Measurements from ENCODE around the gene NUDT8.

NUDT8 gene

DNA sequence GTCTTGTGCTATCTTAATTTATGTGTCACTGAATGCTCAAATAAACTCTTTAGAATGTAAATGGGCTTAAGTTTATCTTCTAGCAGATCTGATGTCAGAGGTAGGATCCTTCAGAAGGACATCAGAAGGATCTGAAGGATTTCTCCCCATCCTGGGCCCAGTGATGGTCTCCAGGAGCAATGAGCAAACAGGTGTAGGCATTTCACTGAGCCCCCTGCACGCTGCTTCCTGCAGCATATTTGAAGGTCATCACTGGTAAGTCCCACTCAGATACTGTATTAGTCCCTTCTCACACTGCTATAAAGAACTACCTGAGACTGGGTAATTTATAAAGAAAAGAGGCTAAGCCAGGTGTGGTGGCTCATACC is 41.6 kb downstream of the NUDT8 start:
- no peak for DNase-seq

DNA sequence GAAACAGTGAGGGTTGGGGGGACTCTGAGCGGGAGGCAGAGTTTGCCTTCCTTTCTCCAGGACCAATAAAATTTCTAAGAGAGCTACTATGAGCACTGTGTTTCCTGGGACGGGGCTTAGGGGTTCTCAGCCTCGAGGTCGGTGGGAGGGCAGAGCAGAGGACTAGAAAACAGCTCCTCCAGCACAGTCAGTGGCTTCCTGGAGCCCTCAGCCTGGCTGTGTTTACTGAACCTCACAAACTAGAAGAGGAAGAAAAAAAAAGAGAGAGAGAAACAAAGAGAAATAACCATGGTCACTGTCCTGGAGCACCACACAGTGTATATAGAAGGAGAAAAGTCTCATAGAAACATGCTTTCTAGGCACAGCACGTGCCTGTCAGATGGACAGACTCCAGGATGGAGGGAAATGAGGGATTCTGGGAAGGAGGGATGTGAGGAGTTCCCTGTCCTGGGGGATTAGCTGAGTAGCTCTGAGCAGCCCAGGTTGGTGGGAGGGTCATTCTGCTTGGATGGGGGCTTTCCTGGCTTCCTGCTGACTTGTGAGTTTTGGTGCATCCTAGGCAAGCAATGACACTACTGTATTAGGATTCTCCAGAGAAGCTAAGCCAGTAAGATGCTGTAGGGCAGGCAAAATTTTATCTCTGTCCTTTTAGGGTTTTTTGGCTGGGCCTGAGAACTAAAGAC is 43.0 kb downstream of the NUDT8 start:
- no peak for DNase-seq

DNA sequence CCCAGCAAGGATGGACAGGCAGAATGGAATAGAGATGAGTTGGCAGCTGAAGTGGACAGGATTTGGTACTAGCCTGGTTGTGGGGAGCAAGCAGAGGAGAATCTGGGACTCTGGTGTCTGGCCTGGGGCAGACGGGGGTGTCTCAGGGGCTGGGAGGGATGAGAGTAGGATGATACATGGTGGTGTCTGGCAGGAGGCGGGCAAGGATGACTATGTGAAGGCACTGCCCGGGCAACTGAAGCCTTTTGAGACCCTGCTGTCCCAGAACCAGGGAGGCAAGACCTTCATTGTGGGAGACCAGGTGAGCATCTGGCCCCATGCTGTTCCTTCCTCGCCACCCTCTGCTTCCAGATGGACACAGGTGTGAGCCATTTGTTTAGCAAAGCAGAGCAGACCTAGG is 43.8 kb downstream of the NUDT8 start:
- DNase-seq, result no peak

DNA sequence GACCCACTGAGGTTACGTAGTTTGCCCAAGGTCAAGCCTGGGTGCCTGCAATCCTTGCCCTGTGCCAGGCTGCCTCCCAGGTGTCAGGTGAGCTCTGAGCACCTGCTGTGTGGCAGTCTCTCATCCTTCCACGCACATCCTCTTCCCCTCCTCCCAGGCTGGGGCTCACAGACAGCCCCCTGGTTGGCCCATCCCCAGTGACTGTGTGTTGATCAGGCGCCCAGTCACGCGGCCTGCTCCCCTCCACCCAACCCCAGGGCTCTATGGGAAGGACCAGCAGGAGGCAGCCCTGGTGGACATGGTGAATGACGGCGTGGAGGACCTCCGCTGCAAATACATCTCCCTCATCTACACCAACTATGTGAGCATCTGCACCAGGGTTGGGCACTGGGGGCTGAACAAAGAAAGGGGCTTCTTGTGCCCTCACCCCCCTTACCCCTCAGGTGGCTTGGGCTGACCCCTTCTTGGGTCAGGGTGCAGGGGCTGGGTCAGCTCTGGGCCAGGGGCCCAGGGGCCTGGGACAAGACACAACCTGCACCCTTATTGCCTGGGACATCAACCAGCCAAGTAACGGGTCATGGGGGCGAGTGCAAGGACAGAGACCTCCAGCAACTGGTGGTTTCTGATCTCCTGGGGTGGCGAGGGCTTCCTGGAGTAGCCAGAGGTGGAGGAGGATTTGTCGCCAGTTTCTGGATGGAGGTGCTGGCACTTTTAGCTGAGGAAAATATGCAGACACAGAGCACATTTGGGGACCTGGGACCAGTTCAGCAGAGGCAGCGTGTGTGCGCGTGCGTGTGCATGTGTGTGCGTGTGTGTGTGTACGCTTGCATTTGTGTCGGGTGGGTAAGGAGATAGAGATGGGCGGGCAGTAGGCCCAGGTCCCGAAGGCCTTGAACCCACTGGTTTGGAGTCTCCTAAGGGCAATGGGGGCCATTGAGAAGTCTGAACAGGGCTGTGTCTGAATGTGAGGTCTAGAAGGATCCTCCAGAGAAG is 44.6 kb downstream of the NUDT8 start:
- DNase-seq, result no peak

DNA sequence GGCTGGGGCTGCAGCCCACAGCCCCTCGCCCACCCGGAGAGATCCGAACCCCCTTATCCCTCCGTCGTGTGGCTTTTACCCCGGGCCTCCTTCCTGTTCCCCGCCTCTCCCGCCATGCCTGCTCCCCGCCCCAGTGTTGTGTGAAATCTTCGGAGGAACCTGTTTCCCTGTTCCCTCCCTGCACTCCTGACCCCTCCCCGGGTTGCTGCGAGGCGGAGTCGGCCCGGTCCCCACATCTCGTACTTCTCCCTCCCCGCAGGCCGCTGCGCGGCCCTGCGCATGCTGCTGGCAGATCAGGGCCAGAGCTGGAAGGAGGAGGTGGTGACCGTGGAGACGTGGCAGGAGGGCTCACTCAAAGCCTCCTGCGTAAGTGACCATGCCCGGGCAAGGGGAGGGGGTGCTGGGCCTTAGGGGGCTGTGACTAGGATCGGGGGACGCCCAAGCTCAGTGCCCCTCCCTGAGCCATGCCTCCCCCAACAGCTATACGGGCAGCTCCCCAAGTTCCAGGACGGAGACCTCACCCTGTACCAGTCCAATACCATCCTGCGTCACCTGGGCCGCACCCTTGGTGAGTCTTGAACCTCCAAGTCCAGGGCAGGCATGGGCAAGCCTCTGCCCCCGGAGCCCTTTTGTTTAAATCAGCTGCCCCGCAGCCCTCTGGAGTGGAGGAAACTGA is 45.4 kb downstream of the NUDT8 start:
- DNase-seq, result peak; percentile 56

DNA sequence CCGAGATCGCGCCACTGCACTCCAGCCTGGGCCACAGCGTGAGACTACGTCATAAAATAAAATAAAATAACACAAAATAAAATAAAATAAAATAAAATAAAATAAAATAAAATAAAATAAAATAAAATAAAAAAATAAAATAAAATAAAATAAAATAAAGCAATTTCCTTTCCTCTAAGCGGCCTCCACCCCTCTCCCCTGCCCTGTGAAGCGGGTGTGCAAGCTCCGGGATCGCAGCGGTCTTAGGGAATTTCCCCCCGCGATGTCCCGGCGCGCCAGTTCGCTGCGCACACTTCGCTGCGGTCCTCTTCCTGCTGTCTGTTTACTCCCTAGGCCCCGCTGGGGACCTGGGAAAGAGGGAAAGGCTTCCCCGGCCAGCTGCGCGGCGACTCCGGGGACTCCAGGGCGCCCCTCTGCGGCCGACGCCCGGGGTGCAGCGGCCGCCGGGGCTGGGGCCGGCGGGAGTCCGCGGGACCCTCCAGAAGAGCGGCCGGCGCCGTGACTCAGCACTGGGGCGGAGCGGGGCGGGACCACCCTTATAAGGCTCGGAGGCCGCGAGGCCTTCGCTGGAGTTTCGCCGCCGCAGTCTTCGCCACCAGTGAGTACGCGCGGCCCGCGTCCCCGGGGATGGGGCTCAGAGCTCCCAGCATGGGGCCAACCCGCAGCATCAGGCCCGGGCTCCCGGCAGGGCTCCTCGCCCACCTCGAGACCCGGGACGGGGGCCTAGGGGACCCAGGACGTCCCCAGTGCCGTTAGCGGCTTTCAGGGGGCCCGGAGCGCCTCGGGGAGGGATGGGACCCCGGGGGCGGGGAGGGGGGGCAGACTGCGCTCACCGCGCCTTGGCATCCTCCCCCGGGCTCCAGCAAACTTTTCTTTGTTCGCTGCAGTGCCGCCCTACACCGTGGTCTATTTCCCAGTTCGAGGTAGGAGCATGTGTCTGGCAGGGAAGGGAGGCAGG is 46.2 kb downstream of the NUDT8 start, which contains the start of gene GSTP1:
Gene GSTP1 (plus strand): TSS at position 566 of the 958 bp plus-strand sequence. CDS start 32 bp downstream, at position 598.
- peak; percentile 93 for DNase-seq

DNA sequence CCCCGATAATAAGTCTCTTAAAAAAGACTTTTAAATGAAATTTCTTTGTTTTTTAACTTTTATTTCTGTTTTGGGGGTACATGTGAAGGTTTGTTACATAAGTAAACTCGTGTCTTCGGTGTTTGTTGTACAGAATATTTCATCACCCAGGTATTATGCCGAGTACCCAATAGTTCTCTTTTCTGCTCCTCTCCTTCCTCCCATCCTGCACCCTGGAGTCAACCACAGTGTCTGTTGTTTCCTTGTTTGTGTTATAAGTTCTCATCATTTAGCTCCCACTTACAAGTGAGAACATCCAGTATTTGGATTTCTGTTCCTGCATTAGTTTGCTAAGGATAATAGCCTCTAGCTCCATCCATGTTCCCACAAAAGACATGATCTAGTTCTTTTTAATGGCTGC is 47.7 kb downstream of the NUDT8 start:
- no peak for DNase-seq

DNA sequence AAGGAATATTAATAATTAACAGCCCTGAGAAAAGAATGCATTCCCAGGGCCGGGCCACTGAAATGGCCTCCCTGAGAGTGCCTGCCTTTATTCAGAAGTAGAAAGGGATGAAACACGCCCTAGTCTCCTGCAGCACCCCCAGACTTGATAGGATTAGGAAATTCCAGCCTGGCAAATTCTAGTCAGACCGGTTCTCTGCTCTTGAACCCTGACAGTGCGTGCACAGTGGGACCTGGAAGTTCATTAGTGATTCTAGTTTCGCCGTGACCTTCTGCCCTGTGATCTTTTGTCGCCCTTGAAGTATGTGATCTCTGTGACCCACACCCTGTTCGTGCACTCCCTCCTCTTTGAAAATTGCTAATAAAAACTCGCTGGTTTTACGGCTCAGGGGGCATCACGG is 48.3 kb downstream of the NUDT8 start:
- no peak for DNase-seq

DNA sequence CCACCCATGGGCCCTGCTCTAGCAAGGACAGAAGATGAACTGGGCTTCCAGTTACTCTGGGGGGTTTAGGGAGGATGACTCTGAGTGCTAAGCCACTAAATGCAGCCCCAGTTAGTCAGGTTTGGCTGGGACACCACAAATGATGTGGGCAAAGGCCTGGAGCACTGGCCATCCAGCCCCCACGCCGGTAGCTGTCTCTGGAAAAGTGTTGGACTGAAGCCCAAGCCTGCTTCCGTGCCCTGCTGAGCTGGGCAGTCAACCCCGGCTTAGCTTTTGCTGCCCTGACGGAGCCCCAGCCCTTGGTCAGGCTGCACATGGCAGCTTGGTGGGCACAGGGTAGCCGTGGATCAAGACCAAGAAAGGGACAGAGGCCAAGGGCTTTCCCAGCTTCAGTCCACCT is 51.8 kb downstream of the NUDT8 start:
- DNase-seq, result no peak
